Esophagus muscularis mucosa (tissue), 4 donors: ENCODE results near the gene CSMD2.

Experiments used
- EP300 ChIP-seq: sonication (generic); formaldehyde crosslinking; IDR thresholded peaks from one replicate; pipeline ENCODE4 v1.6.1; 2017; ENCODE audit warnings: antibody characterized with exemption
- POLR2A ChIP-seq: fragments of 450-650 bp; IDR thresholded peaks from one replicate; pipeline ENCODE4 v1.6.1; 2017; ENCODE audit warnings: antibody characterized with exemption, moderate library complexity, mild to moderate bottlenecking, low read depth
- POLR2AphosphoS5 ChIP-seq, 2 donors: sonication (generic); formaldehyde crosslinking; IDR thresholded peaks; one replicate each; pipeline ENCODE4 v1.6.1; 2017; ENCODE audit warnings: antibody characterized with exemption in 2 of 2
- TF ChIP-seq, protein P1 (sequence below), 3 experiments: fragments of 200-600 bp in 2 of 3; fragments of 450-650 bp in 1 of 3; sonication (generic) in 2 of 3; IDR thresholded peaks; one replicate each; pipeline ENCODE4 v1.5.1; 2017 to 2019; ENCODE audit warnings: antibody characterized with exemption in 3 of 3, mild to moderate bottlenecking in 2 of 3, moderate library complexity in 1 of 3

DNA sequence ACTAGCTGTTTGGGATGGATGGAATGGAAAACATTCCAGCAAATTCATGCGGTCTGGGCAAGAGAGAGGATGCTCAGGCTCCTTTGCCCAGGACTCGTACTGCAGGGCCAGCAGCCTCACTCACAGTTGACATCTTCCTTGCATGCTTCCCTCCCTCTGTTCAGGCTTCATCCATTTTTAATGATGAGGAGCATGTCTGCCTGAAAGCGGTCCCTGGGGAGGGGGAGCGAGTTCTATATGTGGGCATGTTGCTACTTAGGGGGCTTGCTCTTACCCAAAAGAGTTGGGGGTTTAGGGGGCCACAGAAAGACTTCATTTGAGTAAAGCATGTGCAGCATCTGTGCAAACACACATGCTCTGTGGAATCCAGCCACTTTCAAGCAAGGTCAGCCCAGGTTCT lies 203.0 kb downstream of the CSMD2 start:
- TF ChIP-seq, protein P1, sequence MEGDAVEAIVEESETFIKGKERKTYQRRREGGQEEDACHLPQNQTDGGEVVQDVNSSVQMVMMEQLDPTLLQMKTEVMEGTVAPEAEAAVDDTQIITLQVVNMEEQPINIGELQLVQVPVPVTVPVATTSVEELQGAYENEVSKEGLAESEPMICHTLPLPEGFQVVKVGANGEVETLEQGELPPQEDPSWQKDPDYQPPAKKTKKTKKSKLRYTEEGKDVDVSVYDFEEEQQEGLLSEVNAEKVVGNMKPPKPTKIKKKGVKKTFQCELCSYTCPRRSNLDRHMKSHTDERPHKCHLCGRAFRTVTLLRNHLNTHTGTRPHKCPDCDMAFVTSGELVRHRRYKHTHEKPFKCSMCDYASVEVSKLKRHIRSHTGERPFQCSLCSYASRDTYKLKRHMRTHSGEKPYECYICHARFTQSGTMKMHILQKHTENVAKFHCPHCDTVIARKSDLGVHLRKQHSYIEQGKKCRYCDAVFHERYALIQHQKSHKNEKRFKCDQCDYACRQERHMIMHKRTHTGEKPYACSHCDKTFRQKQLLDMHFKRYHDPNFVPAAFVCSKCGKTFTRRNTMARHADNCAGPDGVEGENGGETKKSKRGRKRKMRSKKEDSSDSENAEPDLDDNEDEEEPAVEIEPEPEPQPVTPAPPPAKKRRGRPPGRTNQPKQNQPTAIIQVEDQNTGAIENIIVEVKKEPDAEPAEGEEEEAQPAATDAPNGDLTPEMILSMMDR (IDR thresholded peaks at IDR 0.05): no peak
- TF ChIP-seq POLR2A (no peak), POLR2AphosphoS5 (IDR thresholded peaks at IDR 0.05) (no peak), EP300 (no peak)
